Stomach (tissue), 4 donors: Measurements from ENCODE around the gene L1CAM.

Source experiments
- CTCF ChIP-seq, 7 experiments: fragments of 450-650 bp in 4 of 7; fragments of 200-600 bp in 3 of 7; sonication (generic) in 3 of 7; IDR thresholded peaks; one replicate each; pipeline ENCODE4 v1.5.1; 2016 to 2019; ENCODE audit warnings: antibody characterized with exemption in 7 of 7, control low read depth in 2 of 7, mild to moderate bottlenecking in 1 of 7
- POLR2A ChIP-seq, 4 donors: fragments of 450-650 bp; IDR thresholded peaks; one replicate each; pipeline ENCODE4 v1.6.1; 2016; ENCODE audit warnings: antibody characterized with exemption in 4 of 4, control low read depth in 2 of 4, mild to moderate bottlenecking in 1 of 4, moderate library complexity in 1 of 4
- POLR2AphosphoS5 ChIP-seq, 3 donors: sonication (generic); formaldehyde crosslinking; IDR thresholded peaks; one replicate each; pipeline ENCODE4 v1.6.1; 2016; ENCODE audit warnings: antibody characterized with exemption in 3 of 3

- TF ChIP-seq POLR2A (IDR thresholded peaks at IDR 0.05) (no peak), CTCF (IDR thresholded peaks at IDR 0.05) (no peak), POLR2AphosphoS5 (IDR thresholded peaks at IDR 0.05) (no peak)
Measured at GRCh38 chrX:153926552-153926857, 40.5 kb upstream of the L1CAM start.
